Fibroblast of lung (primary cell): ENCODE data around the gene CMTM3.

ENCODE experiments used
- EZH2 ChIP-seq: IDR thresholded peaks from 2 replicates; pipeline ENCODE4 v1.5.1; 2012; ENCODE audit warnings: low read length, control low read depth, mild to moderate bottlenecking; ENCODE audit errors: missing control alignments
- TF ChIP-seq, protein P1 (sequence below), 2 donors: IDR thresholded peaks in 1 of 2; conservative IDR thresholded peaks in 1 of 2; 1 replicate in 1 of 2; 2 replicates in 1 of 2; pipeline ENCODE4 v1.5.1; 2011 to 2012; ENCODE audit warnings: low read length in 2 of 2, control low read depth in 1 of 2, inconsistent platforms in 1 of 2, low read depth in 1 of 2, mild to moderate bottlenecking in 1 of 2

DNA sequence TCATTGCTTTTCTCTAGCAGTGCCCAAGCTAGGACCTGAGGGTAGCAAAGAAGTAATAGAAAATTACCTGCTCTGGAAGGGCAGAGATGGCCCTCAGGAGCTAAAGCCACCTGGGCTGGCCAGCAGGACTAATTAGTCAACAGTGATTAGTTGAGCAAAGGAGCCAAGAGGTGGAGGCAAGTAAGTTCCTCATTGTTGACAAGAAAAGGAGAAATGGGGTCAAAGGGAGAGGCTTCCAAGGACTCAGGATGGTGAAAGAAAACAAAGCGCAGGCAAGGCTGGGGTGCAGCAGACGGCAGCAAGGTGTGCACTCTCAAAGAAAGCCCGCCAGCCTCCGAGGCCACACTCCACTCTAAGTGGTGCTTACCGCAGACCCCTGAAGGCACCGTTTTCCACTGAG lies 47.5 kb downstream of the CMTM3 start:
- TF ChIP-seq, protein P1, sequence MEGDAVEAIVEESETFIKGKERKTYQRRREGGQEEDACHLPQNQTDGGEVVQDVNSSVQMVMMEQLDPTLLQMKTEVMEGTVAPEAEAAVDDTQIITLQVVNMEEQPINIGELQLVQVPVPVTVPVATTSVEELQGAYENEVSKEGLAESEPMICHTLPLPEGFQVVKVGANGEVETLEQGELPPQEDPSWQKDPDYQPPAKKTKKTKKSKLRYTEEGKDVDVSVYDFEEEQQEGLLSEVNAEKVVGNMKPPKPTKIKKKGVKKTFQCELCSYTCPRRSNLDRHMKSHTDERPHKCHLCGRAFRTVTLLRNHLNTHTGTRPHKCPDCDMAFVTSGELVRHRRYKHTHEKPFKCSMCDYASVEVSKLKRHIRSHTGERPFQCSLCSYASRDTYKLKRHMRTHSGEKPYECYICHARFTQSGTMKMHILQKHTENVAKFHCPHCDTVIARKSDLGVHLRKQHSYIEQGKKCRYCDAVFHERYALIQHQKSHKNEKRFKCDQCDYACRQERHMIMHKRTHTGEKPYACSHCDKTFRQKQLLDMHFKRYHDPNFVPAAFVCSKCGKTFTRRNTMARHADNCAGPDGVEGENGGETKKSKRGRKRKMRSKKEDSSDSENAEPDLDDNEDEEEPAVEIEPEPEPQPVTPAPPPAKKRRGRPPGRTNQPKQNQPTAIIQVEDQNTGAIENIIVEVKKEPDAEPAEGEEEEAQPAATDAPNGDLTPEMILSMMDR (conservative IDR thresholded peaks at IDR 0.05 in 1 of 2, IDR thresholded peaks at IDR 0.05 in 1 of 2; ENCODE audit: low read depth in 1 of 2, low read length in 2 of 2) = no peak
- no peak for TF ChIP-seq EZH2
